T-helper 2 cell treated with Interferon-gamma antibody and Interleukin-4, amounts not matched to agents 5 μg/mL and 100 μg/mL, for 36 hours (primary cell): ENCODE data around the gene MRPL52.
A peak's percentile ranks its signal among the peaks of the same experiment; 100 is the strongest.

Source experiments
- DNase-seq: peaks from one replicate; pipeline ENCODE4 v3.0.0; 2021; ENCODE audit warnings: low spot score
- H3K27ac Mint-ChIP-seq: one replicate; pipeline ENCODE4 v1.8.0; 2021; ENCODE audit warnings: mild to moderate bottlenecking, mixed read lengths
- H3K27me3 Mint-ChIP-seq: one replicate; pipeline ENCODE4 v1.8.0; 2021; ENCODE audit warnings: low read depth, mixed read lengths
- H3K36me3 Mint-ChIP-seq: one replicate; pipeline ENCODE4 v1.8.0; 2021; ENCODE audit warnings: low read depth, mixed read lengths
- H3K4me1 Mint-ChIP-seq: one replicate; pipeline ENCODE4 v1.8.0; 2021; ENCODE audit warnings: low read depth, mixed read lengths
- H3K4me3 Mint-ChIP-seq: one replicate; pipeline ENCODE4 v1.8.0; 2022; ENCODE audit warnings: mild to moderate bottlenecking, moderate library complexity, mixed read lengths
- H3K9me3 Mint-ChIP-seq: one replicate; pipeline ENCODE4 v1.8.0; 2021; ENCODE audit warnings: mixed read lengths

Gene MRPL52

DNA sequence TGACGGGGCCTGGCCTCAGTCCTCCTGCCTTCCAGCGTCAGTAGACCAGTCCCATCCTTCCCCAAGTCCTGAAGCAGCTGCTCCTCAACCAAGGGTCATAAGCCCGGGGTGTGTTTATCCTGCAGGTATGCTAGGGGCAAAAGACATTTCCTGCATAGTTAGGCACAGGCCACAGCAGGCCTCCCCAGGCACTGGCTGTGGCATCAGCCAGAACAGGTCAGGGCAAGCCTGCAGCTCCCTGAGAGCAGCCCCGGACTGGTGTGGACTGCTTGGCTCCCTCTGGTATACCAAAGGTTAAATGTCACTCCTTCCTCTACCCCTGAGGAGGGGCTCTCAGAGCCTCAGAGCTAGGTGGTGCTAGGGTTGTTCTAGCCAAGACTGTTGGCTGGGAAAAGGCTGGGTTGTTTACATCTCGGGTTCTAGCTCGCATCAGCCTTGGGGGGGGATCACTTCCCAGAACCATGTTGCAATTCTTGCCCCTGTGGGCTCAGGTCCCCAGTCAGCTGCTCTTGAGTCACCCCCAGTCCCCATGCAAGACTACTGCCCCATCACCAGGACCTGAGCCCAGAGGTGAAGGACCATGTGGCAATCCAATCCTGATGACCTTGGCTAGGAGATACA, 9.6 kb downstream of the MRPL52 start:
- Mint-ChIP-seq H3K4me1 (peaks cover 3% of the 10 kb centered on the region), H3K4me3 (no peak overlapping the region), H3K27me3 (peaks cover 21% of the 10 kb centered on the region), H3K9me3 (no peaks in the 10 kb centered on the region), H3K27ac (peak overlapping the region; percentile 10), H3K36me3 (peaks cover 21% of the 10 kb centered on the region)
- DNase-seq = no peak

DNA sequence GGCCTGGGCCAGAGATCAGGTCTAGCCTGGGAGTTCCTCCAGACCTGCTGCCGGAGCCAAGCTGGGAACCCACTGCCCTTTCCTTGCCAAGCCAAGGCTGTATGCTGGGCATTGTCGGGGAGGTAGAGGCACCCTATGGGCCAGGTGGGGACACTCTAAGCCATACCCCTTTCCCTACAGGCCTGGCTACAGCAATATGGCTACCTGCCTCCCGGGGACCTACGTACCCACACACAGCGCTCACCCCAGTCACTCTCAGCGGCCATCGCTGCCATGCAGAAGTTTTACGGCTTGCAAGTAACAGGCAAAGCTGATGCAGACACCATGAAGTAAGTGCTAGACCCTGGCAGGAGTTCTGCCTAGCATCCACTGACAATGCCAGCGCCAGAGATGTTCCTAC, 11.6 kb downstream of the MRPL52 start:
- Mint-ChIP-seq H3K27me3 (peaks cover 16% of the 10 kb centered on the region), H3K27ac (no peak overlapping the region), H3K4me3 (no peak overlapping the region), H3K9me3 (no peaks in the 10 kb centered on the region), H3K36me3 (peaks cover 4% of the 10 kb centered on the region), H3K4me1 (peaks cover 3% of the 10 kb centered on the region)
- DNase-seq = no peak

DNA sequence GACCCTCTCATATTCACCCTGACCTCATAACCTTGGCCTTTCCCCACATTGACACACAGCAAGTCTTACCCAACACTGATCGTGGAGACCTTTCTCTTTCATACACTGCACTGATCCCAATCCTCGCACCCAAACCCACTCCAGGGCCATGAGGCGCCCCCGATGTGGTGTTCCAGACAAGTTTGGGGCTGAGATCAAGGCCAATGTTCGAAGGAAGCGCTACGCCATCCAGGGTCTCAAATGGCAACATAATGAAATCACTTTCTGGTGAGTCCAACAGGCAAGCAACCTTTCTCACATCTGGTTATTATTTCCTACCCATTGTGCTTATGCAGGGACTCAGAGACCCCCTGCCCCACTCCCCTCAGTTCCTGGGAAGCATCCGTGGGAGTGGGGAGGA, 12.1 kb downstream of the MRPL52 start:
- H3K4me1 Mint-ChIP-seq = peaks cover 3% of the 10 kb centered on the region
- H3K36me3 Mint-ChIP-seq = peaks cover 2% of the 10 kb centered on the region
- peaks cover 13% of the 10 kb centered on the region for H3K27me3 Mint-ChIP-seq
- H3K27ac Mint-ChIP-seq = no peak overlapping the region
- no peak overlapping the region for H3K4me3 Mint-ChIP-seq
- DNase-seq = no peak
- no peaks in the 10 kb centered on the region for H3K9me3 Mint-ChIP-seq

DNA sequence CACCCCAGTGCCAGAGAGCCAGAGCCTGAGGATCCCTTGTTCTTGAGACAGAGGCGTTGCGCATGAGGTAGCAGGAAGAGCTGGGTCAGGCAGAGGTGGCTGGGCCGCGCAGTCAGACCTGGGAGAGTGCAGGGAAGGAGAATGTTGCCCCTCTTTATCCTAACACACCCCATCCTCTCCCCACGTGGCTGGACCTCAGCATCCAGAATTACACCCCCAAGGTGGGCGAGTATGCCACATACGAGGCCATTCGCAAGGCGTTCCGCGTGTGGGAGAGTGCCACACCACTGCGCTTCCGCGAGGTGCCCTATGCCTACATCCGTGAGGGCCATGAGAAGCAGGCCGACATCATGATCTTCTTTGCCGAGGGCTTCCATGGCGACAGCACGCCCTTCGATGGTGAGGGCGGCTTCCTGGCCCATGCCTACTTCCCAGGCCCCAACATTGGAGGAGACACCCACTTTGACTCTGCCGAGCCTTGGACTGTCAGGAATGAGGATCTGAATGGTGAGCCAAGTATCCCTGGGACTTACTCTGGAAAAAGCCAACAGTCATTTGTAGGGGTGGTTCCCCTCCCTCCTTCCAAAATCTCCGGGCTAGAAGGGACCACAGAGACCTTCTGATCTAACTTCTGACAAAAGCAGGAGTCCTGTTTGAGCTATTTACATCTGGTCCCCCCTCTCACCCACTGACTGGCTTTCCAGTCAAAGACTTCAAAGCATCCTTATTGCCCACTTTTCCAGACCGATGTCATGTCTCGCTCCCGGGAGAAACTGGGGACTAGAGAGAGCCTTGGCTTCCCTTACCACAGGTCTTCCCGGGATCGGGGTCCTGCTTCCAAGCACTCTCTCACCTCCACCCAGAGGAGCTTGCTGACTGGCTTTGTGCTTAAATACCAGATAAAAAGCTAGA, 12.8 kb downstream of the MRPL52 start:
- no peaks in the 10 kb centered on the region for H3K36me3 Mint-ChIP-seq
- no peaks in the 10 kb centered on the region for H3K9me3 Mint-ChIP-seq
- H3K4me1 Mint-ChIP-seq = no peaks in the 10 kb centered on the region
- DNase-seq = no peak
- H3K4me3 Mint-ChIP-seq = no peak overlapping the region
- peaks cover 10% of the 10 kb centered on the region for H3K27me3 Mint-ChIP-seq
- H3K27ac Mint-ChIP-seq = no peak overlapping the region

DNA sequence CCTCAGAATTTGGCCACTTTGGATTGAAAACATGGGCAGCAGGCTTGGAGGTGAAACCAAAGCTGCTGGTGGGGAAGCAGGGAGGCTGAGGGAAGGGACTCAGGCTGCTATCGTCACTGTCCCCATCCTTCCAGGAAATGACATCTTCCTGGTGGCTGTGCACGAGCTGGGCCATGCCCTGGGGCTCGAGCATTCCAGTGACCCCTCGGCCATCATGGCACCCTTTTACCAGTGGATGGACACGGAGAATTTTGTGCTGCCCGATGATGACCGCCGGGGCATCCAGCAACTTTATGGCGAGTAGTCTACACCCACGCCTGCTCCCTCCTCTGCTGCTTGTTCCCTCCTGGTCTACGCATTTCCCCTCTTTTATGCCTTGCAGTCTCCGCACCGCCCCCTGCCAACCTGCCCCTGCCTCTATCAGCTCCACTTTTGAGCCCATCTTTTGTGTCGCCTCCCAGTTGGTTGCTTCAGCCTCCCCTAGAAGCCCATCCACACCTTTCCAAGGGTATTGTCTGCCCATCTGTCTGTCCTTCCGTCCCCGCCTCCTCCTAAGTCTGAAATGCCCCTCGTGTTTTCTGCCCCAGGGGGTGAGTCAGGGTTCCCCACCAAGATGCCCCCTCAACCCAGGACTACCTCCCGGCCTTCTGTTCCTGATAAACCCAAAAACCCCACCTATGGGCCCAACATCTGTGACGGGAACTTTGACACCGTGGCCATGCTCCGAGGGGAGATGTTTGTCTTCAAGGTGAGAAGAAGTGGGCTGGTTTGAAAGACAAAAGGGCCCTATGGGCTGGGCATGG, 13.6 kb downstream of the MRPL52 start:
- H3K27me3 Mint-ChIP-seq = peaks cover 12% of the 10 kb centered on the region

DNA sequence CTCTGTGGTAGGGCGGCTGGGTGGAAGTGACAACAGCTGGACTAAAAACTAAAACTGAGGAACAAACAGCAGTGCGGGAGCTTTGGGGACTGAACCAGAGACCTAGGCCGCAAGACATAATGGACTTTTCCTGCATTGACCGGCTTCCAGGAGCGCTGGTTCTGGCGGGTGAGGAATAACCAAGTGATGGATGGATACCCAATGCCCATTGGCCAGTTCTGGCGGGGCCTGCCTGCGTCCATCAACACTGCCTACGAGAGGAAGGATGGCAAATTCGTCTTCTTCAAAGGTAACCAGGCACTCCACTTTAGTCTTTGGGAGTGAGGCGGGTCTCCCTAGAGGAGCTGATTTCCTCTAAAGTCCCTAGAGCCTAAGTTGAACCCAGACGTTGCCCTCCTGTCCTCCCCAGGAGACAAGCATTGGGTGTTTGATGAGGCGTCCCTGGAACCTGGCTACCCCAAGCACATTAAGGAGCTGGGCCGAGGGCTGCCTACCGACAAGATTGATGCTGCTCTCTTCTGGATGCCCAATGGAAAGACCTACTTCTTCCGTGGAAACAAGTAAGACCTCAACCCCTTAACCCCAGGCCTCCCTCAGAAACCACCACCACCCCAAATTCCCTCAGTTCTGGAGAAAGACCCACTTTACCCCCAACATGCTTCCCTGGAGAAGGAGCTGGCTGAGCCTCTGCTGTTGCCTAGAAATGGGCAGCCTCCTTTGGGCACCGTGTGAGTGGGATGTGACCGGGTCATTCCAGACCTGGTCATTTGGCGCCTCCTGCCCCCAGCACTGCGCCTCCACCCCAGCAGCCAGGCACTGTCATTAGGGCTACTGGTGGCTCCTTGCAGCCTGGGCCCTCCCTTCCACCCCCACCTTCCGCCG, 14.8 kb downstream of the MRPL52 start:
- Mint-ChIP-seq H3K4me1 (no peaks in the 10 kb centered on the region), H3K4me3 (no peak overlapping the region), H3K27me3 (peaks cover 7% of the 10 kb centered on the region), H3K27ac (no peak overlapping the region), H3K36me3 (no peaks in the 10 kb centered on the region), H3K9me3 (no peaks in the 10 kb centered on the region)
- DNase-seq = no peak

More for the DNA sequence above, 13.6 kb downstream of the MRPL52 start:
- Mint-ChIP-seq H3K9me3 (no peaks in the 10 kb centered on the region), H3K27ac (no peak overlapping the region), H3K4me1 (no peaks in the 10 kb centered on the region), H3K4me3 (no peak overlapping the region), H3K36me3 (no peaks in the 10 kb centered on the region)
- DNase-seq = no peak

DNA sequence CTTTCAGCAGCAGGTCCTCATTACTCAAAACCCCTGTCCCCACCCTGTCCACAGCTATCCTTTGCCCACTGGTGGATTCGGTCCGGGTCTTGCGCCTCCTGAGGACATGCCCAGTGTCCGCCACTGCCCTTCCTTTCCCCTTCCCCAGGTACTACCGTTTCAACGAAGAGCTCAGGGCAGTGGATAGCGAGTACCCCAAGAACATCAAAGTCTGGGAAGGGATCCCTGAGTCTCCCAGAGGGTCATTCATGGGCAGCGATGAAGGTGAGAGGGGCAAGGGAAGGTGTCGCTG, 15.4 kb downstream of the MRPL52 start:
- peaks cover 11% of the 10 kb centered on the region for H3K27me3 Mint-ChIP-seq
- DNase-seq = no peak
- no peak overlapping the region for H3K27ac Mint-ChIP-seq
- H3K9me3 Mint-ChIP-seq = no peaks in the 10 kb centered on the region
- no peak overlapping the region for H3K4me3 Mint-ChIP-seq
- no peaks in the 10 kb centered on the region for H3K36me3 Mint-ChIP-seq
- H3K4me1 Mint-ChIP-seq = no peaks in the 10 kb centered on the region

DNA sequence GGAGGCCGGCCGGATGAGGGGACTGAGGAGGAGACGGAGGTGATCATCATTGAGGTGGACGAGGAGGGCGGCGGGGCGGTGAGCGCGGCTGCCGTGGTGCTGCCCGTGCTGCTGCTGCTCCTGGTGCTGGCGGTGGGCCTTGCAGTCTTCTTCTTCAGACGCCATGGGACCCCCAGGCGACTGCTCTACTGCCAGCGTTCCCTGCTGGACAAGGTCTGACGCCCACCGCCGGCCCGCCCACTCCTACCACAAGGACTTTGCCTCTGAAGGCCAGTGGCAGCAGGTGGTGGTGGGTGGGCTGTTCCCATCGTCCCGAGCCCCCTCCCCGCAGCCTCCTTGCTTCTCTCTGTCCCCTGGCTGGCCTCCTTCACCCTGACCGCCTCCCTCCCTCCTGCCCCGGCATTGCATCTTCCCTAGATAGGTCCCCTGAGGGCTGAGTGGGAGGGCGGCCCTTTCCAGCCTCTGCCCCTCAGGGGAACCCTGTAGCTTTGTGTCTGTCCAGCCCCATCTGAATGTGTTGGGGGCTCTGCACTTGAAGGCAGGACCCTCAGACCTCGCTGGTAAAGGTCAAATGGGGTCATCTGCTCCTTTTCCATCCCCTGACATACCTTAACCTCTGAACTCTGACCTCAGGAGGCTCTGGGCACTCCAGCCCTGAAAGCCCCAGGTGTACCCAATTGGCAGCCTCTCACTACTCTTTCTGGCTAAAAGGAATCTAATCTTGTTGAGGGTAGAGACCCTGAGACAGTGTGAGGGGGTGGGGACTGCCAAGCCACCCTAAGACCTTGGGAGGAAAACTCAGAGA, 16.3 kb downstream of the MRPL52 start:
- no peaks in the 10 kb centered on the region for H3K4me1 Mint-ChIP-seq
- H3K36me3 Mint-ChIP-seq = no peaks in the 10 kb centered on the region
- no peak for DNase-seq
- H3K9me3 Mint-ChIP-seq = no peaks in the 10 kb centered on the region
- H3K27ac Mint-ChIP-seq = no peak overlapping the region
- peaks cover 11% of the 10 kb centered on the region for H3K27me3 Mint-ChIP-seq
- no peak overlapping the region for H3K4me3 Mint-ChIP-seq

GRCh38 chr14:22846811-22847307, 17.2 kb downstream of the MRPL52 start:
- Mint-ChIP-seq H3K4me1 (peaks cover 7% of the 10 kb centered on the region), H3K27ac (no peak overlapping the region), H3K4me3 (no peak overlapping the region), H3K27me3 (peaks cover 13% of the 10 kb centered on the region), H3K9me3 (no peaks in the 10 kb centered on the region), H3K36me3 (no peaks in the 10 kb centered on the region)
- DNase-seq = no peak

- H3K27me3 Mint-ChIP-seq = peaks cover 13% of the 10 kb centered on the region
- no peak for DNase-seq
Measured at GRCh38 chr14:22847661-22848341, 18.1 kb downstream of the MRPL52 start.

DNA sequence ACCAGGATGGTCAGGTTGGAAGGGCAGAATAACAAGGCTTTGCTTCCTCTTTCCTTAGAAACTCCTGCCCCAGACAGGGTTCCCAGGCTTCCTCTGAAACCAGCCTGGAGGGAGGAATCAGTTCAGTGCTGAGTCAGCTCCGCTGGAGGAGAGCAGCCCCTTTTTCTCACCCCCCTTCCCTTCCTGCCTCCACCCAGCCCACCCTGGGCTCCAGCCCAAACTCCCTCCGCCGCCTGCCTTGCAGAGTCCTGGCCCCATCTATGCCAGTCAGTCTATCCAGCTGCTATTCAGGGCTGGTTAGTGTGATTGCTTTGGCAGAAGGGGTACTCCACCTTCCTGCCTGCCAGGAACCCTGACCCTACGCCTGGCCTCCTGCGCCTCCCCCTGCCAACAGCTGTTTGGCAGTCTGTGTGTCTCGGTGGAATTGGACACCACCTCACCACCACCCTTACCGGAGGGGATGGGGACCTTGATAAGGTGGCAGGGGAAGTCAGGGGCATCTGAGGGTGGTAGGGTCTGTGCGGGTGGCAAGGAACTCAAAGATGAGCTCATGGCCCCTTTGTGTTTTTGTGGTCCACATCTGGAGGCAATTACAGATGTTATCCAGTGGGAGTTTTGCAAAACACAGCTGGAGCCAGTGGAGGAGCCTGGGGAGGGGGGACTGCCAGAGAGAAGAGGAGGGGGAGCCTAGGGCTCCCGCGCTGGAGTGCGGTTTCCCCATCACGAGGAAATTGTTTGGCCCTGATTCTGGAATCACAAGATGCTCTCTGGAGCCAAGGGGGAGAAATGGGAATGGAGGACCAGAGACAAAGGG, 18.9 kb downstream of the MRPL52 start:
- peaks cover 14% of the 10 kb centered on the region for H3K4me1 Mint-ChIP-seq
- no peak for DNase-seq
- H3K27ac Mint-ChIP-seq = no peak overlapping the region
- no peak overlapping the region for H3K4me3 Mint-ChIP-seq
- peaks cover 13% of the 10 kb centered on the region for H3K27me3 Mint-ChIP-seq
- H3K9me3 Mint-ChIP-seq = no peaks in the 10 kb centered on the region
- H3K36me3 Mint-ChIP-seq = no peaks in the 10 kb centered on the region

More at GRCh38 chr14:22847661-22848341, 18.1 kb downstream of the MRPL52 start:
- no peaks in the 10 kb centered on the region for H3K9me3 Mint-ChIP-seq
- H3K27ac Mint-ChIP-seq = no peak overlapping the region
- H3K4me3 Mint-ChIP-seq = no peak overlapping the region
- no peaks in the 10 kb centered on the region for H3K36me3 Mint-ChIP-seq
- H3K4me1 Mint-ChIP-seq = peaks cover 8% of the 10 kb centered on the region
